OCI-LY1 (cell line): ENCODE data around the gene ARL8A.
"Not testable (repeated sequence)": the region's sequence is repeated elsewhere in the genome, so short reads cannot be mapped to it uniquely, and the experiment has no call there.

ENCODE experiments used
- H2AFZ ChIP-seq: fragments of 200-600 bp; sonication (generic), shearing (Covaris generic); 2 replicates; pipeline ENCODE4 v1.6.0; 2014; ENCODE audit warnings: antibody characterized with exemption, mild to moderate bottlenecking, low read length
- H3F3A ChIP-seq: fragments of 200-600 bp; sonication (generic), shearing (Covaris generic); 2 replicates; pipeline ENCODE4 v1.6.0; 2014; ENCODE audit warnings: mild to moderate bottlenecking, antibody characterized with exemption, low read length, moderate library complexity; ENCODE audit not compliant: insufficient read depth
- H3K27ac ChIP-seq: fragments of 200-600 bp; sonication (generic); 2 replicates; pipeline ENCODE4 v1.5.1; 2014; ENCODE audit warnings: low read length, mixed run types, mild to moderate bottlenecking, low read depth; ENCODE audit not compliant: poor library complexity, severe bottlenecking
- H3K27me3 ChIP-seq: fragments of 200-600 bp; sonication (generic); 2 replicates; pipeline ENCODE4 v1.6.0; 2014; ENCODE audit warnings: antibody characterized with exemption, mild to moderate bottlenecking, low read length, moderate library complexity; ENCODE audit not compliant: insufficient read depth
- H3K36me3 ChIP-seq: fragments of 200-600 bp; sonication (generic); 2 replicates; pipeline ENCODE4 v1.6.1; 2014; ENCODE audit warnings: mild to moderate bottlenecking, antibody characterized with exemption, low read length, moderate library complexity, mixed read lengths; ENCODE audit not compliant: insufficient read depth
- H3K4me1 ChIP-seq: fragments of 200-600 bp; sonication (generic); 2 replicates; pipeline ENCODE4 v1.5.1; 2014; ENCODE audit warnings: mild to moderate bottlenecking, low read length, moderate library complexity; ENCODE audit not compliant: insufficient read depth, severe bottlenecking
- H3K4me2 ChIP-seq: fragments of 200-600 bp; sonication (generic), shearing (Covaris generic); 2 replicates; pipeline ENCODE4 v1.6.1; 2014; ENCODE audit warnings: low read length
- H3K4me3 ChIP-seq: fragments of 200-600 bp; sonication (generic); 2 replicates; pipeline ENCODE4 v1.5.1; 2014; ENCODE audit warnings: low read length, low read depth, mild to moderate bottlenecking, mixed read lengths; ENCODE audit not compliant: poor library complexity, severe bottlenecking
- H3K79me2 ChIP-seq: fragments of 200-600 bp; shearing (Covaris generic); 2 replicates; pipeline ENCODE4 v1.6.1; 2016; ENCODE audit warnings: mixed run types, low read length, mixed read lengths; ENCODE audit not compliant: insufficient read depth
- H3K9ac ChIP-seq: fragments of 200-600 bp; sonication (generic), shearing (Covaris generic); 2 replicates; pipeline ENCODE4 v1.6.1; 2014; ENCODE audit warnings: mild to moderate bottlenecking, low read length, mixed read lengths
- H3K9me2 ChIP-seq: fragments of 200-600 bp; sonication (generic), shearing (Covaris generic); 2 replicates; pipeline ENCODE4 v1.6.1; 2014; ENCODE audit warnings: low read depth, mild to moderate bottlenecking, low read length, mixed read lengths
- H3K9me3 ChIP-seq: fragments of 200-600 bp; shearing (Covaris generic); 2 replicates; pipeline ENCODE4 v1.6.1; 2014; ENCODE audit warnings: low read length, mixed read lengths
- H4K20me1 ChIP-seq: fragments of 200-600 bp; sonication (generic), shearing (Covaris generic); 2 replicates; pipeline ENCODE4 v1.6.0; 2016; ENCODE audit warnings: mild to moderate bottlenecking, low read length; ENCODE audit not compliant: insufficient read depth
- CTCF ChIP-seq: fragments of 200-600 bp; sonication (generic), shearing (Covaris generic); IDR thresholded peaks from 2 replicates; pipeline ENCODE4 v1.5.1; 2017; ENCODE audit warnings: mild to moderate bottlenecking, antibody characterized with exemption, low read length, moderate library complexity, mixed read lengths
- EZH2 ChIP-seq: fragments of 200-600 bp; sonication (generic), shearing (Covaris generic); IDR thresholded peaks from 2 replicates; pipeline ENCODE4 v1.8.0; 2017; ENCODE audit warnings: borderline replicate concordance, mixed run types, mild to moderate bottlenecking, antibody characterized with exemption, low read length, moderate library complexity, mixed read lengths

Gene ARL8A

GRCh38 chr1:202167708-202168415 is 23.3 kb upstream of the ARL8A start:
- Histone ChIP-seq H3K4me3 (no peak overlapping the region), H3K27ac (no peak overlapping the region), H3K36me3 (0 out of 2 replicates have a peak, but pooled peaks cover 4% of the 10 kb centered on the region), H3K9me2 (no peaks in the 10 kb centered on the region), H3K4me1 (peaks cover 11% of the 10 kb centered on the region), H3K27me3 (no peaks in the 10 kb centered on the region), H3K9me3 (no peaks in the 10 kb centered on the region), H3F3A (no peaks in the 10 kb centered on the region), H2AFZ (no peak overlapping the region), H3K9ac (no peak overlapping the region), H3K4me2 (no peak overlapping the region), H4K20me1 (no peaks in the 10 kb centered on the region), H3K79me2 (no peaks in the 10 kb centered on the region)
- TF ChIP-seq CTCF: no peak
- no peak for TF ChIP-seq EZH2

GRCh38 chr1:202167054-202167453 is 22.5 kb upstream of the ARL8A start:
- not testable (repeated sequence) for H3K79me2 ChIP-seq, H3F3A ChIP-seq, H3K36me3 ChIP-seq, H3K27ac ChIP-seq, H2AFZ ChIP-seq, H3K9ac ChIP-seq, H3K9me2 ChIP-seq, H3K4me2 ChIP-seq, H3K4me3 ChIP-seq, H4K20me1 ChIP-seq, H3K9me3 ChIP-seq, H3K27me3 ChIP-seq
- peaks cover 19% of the 10 kb centered on the region for H3K4me1 ChIP-seq

- TF ChIP-seq CTCF: no peak
- TF ChIP-seq EZH2: no peak
- H2AFZ ChIP-seq: no peak overlapping the region
- H3K4me1 ChIP-seq: peaks cover 28% of the 10 kb centered on the region
Observed at GRCh38 chr1:202165942-202166843, 21.7 kb upstream of the ARL8A start.

More at GRCh38 chr1:202165942-202166843, 21.7 kb upstream of the ARL8A start:
- H3K4me3 ChIP-seq: no peak overlapping the region
- 0 out of 2 replicates have a peak, but pooled peaks cover 4% of the 10 kb centered on the region for H3K36me3 ChIP-seq
- no peak overlapping the region for H3K27ac ChIP-seq
- H3K9me3 ChIP-seq: no peaks in the 10 kb centered on the region
- no peaks in the 10 kb centered on the region for H3K79me2 ChIP-seq
- H3F3A ChIP-seq: no peaks in the 10 kb centered on the region
- no peaks in the 10 kb centered on the region for H4K20me1 ChIP-seq
- no peak overlapping the region for H3K9ac ChIP-seq
- H3K27me3 ChIP-seq: no peaks in the 10 kb centered on the region
- no peak overlapping the region for H3K4me2 ChIP-seq
- H3K9me2 ChIP-seq: no peaks in the 10 kb centered on the region
